Loucy (cell line): Measurements from ENCODE around the gene TTF2.

Source experiments
- H2AFZ ChIP-seq: fragments of 200-600 bp; sonication (generic); 2 replicates; pipeline ENCODE4 v1.6.0; 2016; ENCODE audit warnings: antibody characterized with exemption, mild to moderate bottlenecking, low read length, moderate library complexity
- H3F3A ChIP-seq: fragments of 200-600 bp; 2 replicates; pipeline ENCODE4 v1.6.0; 2016; ENCODE audit warnings: antibody characterized with exemption, low read depth, mild to moderate bottlenecking
- H3K27me3 ChIP-seq: fragments of 200-600 bp; sonication (generic); 2 replicates; pipeline ENCODE4 v1.6.1; 2014; ENCODE audit warnings: low read length, mild to moderate bottlenecking; ENCODE audit not compliant: insufficient read depth, poor library complexity, severe bottlenecking
- H3K36me3 ChIP-seq: fragments of 200-600 bp; sonication (generic); 2 replicates; pipeline ENCODE4 v1.6.1; 2016; ENCODE audit warnings: low read length; ENCODE audit not compliant: insufficient read depth
- H3K4me1 ChIP-seq: fragments of 200-600 bp; sonication (generic); 2 replicates; pipeline ENCODE4 v1.5.1; 2014; ENCODE audit warnings: low read length, mild to moderate bottlenecking; ENCODE audit not compliant: insufficient read depth, poor library complexity, severe bottlenecking
- H3K4me2 ChIP-seq: fragments of 200-600 bp; sonication (generic); 2 replicates; pipeline ENCODE4 v1.6.0; 2014; ENCODE audit warnings: antibody characterized with exemption, low read length, low read depth, mild to moderate bottlenecking; ENCODE audit not compliant: poor library complexity, severe bottlenecking
- H3K4me3 ChIP-seq: fragments of 200-600 bp; sonication (generic); 2 replicates; pipeline ENCODE4 v1.5.1; 2014; ENCODE audit warnings: low read length, mild to moderate bottlenecking, mixed read lengths; ENCODE audit not compliant: poor library complexity, severe bottlenecking
- H3K79me2 ChIP-seq: fragments of 200-600 bp; sonication (generic); 2 replicates; pipeline ENCODE4 v1.6.1; 2014; ENCODE audit warnings: low read length; ENCODE audit not compliant: insufficient read depth
- H3K9ac ChIP-seq: fragments of 200-600 bp; sonication (generic); 2 replicates; pipeline ENCODE4 v1.6.0; 2014; ENCODE audit warnings: mild to moderate bottlenecking, low read depth, low read length, moderate library complexity; ENCODE audit not compliant: poor library complexity, severe bottlenecking
- H3K9me2 ChIP-seq: fragments of 200-600 bp; sonication (generic); replicated peaks from 2 replicates; pipeline ENCODE4 v1.6.1; 2016; ENCODE audit warnings: low read depth, low read length, mixed read lengths
- H3K9me3 ChIP-seq: fragments of 200-600 bp; sonication (generic); 2 replicates; pipeline ENCODE4 v1.6.1; 2014; ENCODE audit warnings: mild to moderate bottlenecking, antibody characterized with exemption, low read length, low read depth; ENCODE audit not compliant: insufficient read depth
- H4K20me1 ChIP-seq: fragments of 200-600 bp; sonication (generic); 2 replicates; pipeline ENCODE4 v1.6.0; 2014; ENCODE audit warnings: antibody characterized with exemption, low read length, mild to moderate bottlenecking; ENCODE audit not compliant: insufficient read depth, poor library complexity, severe bottlenecking
- CTCF ChIP-seq: fragments of 200-600 bp; sonication (generic); conservative IDR thresholded peaks from 2 replicates; pipeline ENCODE4 v1.5.1; 2014; ENCODE audit warnings: mild to moderate bottlenecking, antibody characterized with exemption, low read length
- EZH2phosphoT487 ChIP-seq: fragments of 200-600 bp; IDR thresholded peaks from 2 replicates; pipeline ENCODE4 v1.6.1; 2018; ENCODE audit warnings: antibody characterized with exemption, mild to moderate bottlenecking, moderate library complexity, borderline replicate concordance

TTF2 gene

GRCh38 chr1:117049857-117050256 is 10.3 kb upstream of the TTF2 start:
- H4K20me1 ChIP-seq, result no peaks in the 10 kb centered on the region
- no peaks in the 10 kb centered on the region for H3K27me3 ChIP-seq
- no peaks in the 10 kb centered on the region for H3F3A ChIP-seq
- no peaks in the 10 kb centered on the region for H3K9me2 ChIP-seq
- no peaks in the 10 kb centered on the region for H3K79me2 ChIP-seq
- H3K4me3 ChIP-seq, result no peak overlapping the region
- H3K9ac ChIP-seq, result no peak overlapping the region
- no peaks in the 10 kb centered on the region for H3K9me3 ChIP-seq
- H3K4me2 ChIP-seq, result no peak overlapping the region
- no peaks in the 10 kb centered on the region for H3K36me3 ChIP-seq
- H2AFZ ChIP-seq, result no peak overlapping the region
- peaks cover 7% of the 10 kb centered on the region for H3K4me1 ChIP-seq
- TF ChIP-seq EZH2phosphoT487, result no peak
- no peak for TF ChIP-seq CTCF

GRCh38 chr1:117051224-117052064 is 8.7 kb upstream of the TTF2 start:
- TF ChIP-seq CTCF (no peak), EZH2phosphoT487 (no peak)
- Histone ChIP-seq H3K9ac (no peak overlapping the region), H3K9me3 (no peaks in the 10 kb centered on the region), H3K4me2 (no peak overlapping the region), H4K20me1 (no peaks in the 10 kb centered on the region), H3K4me1 (peaks cover 7% of the 10 kb centered on the region), H3K4me3 (no peak overlapping the region), H3K9me2 (no peaks in the 10 kb centered on the region), H3K27me3 (no peaks in the 10 kb centered on the region), H3K79me2 (no peaks in the 10 kb centered on the region), H3K36me3 (no peaks in the 10 kb centered on the region), H3F3A (no peaks in the 10 kb centered on the region), H2AFZ (no peak overlapping the region)

DNA sequence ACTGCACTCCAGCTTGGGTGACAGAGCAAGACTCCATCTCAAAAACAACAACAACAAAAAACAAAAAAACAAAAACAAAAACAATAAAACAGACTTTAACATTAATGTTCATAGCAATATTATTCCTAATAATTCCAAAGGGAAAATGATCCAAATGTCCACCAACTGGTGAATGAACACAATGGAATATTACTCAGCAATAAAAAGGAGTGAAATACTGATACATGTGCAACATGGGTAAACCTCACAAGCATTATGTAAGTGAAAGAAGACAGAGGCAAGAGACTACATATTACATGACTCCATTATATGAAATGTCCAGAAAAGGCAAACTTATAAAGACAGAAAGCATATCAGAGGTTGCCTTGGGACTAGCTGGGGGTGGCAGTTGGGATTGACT is 6.1 kb upstream of the TTF2 start:
- H3K4me3 ChIP-seq, result no peak overlapping the region
- no peaks in the 10 kb centered on the region for H3K9me2 ChIP-seq
- no peak overlapping the region for H3K4me2 ChIP-seq
- no peaks in the 10 kb centered on the region for H3K36me3 ChIP-seq
- H3F3A ChIP-seq, result no peaks in the 10 kb centered on the region
- peaks cover 20% of the 10 kb centered on the region for H3K79me2 ChIP-seq
- TF ChIP-seq CTCF (no peak), EZH2phosphoT487 (no peak)
- peaks cover 15% of the 10 kb centered on the region for H3K4me1 ChIP-seq
- no peak overlapping the region for H3K9ac ChIP-seq
- H2AFZ ChIP-seq, result no peak overlapping the region
- no peaks in the 10 kb centered on the region for H4K20me1 ChIP-seq
- H3K27me3 ChIP-seq, result no peaks in the 10 kb centered on the region
- no peaks in the 10 kb centered on the region for H3K9me3 ChIP-seq
